ENCODE data around the gene NOXO1. TPM values are rescaled to one million over a fixed set of nuclear protein-coding genes. Genes with fewer than 3 reads are reported as not detected.
A peak's percentile ranks its signal among the peaks of the same experiment; 100 is the strongest.
"Not testable (repeated sequence)": the region's sequence is repeated elsewhere in the genome, so short reads cannot be mapped to it uniquely, and the experiment has no call there.

Gene NOXO1
- total RNA-seq, 1 experiment from 2014 or later: 3.4 TPM

DNA sequence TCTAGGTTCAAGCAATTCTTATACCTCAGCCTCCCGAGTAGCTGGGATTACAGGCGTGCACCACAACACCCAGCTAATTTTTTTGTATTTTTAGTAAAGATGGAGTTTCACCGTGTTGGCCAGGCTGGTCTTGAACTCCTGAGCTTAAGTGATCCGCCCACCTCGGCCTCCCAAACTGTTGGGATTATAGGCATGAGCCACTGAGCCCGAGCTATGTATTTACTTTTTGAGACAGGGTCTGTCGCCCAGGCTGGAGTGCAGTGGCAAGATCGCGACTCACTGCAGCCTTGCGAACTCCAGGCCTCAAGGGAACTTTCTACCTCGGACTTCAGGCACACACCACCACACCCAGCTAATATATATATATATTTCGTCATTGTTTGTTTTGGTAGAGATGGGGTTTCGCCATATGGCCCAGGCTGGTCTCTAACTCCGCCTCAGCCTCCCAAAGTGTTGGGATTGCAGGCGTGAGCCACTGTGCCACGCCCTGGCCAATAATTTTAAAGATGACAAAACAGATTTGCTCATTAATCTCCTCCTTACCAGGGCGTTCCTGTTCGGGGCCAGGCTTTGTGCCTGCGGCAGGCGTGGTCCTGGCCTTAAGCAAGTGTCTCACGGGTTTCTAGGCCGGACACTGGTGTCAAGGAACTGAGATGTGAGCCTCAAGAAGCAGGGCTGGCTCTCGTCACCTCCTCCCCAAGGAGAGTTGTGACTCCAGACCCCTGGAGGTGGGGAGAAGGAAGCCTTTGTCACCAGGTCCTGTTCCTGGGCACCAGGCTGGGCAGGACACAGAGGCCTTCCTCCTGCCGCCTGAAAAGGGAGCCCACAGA is 34.1 kb upstream of the NOXO1 start:
- peak overlapping the region; percentile 49 for H3K9ac ChIP-seq (ENCODE audit: low read length)
- H2AFZ ChIP-seq (ENCODE audit: low read length): peak overlapping the region; percentile 7
- peak overlapping the region; percentile 87 for H3K27ac ChIP-seq (ENCODE audit: low read length)
- BruUV-seq (replicated peaks): TSS peak; percentile 98
- intact Hi-C loops (cut with micrococcal nuclease): no loop called here
- H3K4me1 ChIP-seq (ENCODE audit: insufficient read depth, low read length): peaks cover 17% of the 10 kb centered on the region
- TF ChIP-seq EZH2 (IDR thresholded peaks at IDR 0.05; ENCODE audit: low read length, unreplicated experiment) (no peak), CTCF (conservative IDR thresholded peaks at IDR 0.05; ENCODE audit: low read depth, low read length) (no peak), EZH2phosphoT487 (IDR thresholded peaks at IDR 0.05; ENCODE audit: borderline replicate concordance, low read length) (no peak)
- H4K20me1 ChIP-seq (ENCODE audit: low read length): no peaks in the 10 kb centered on the region
- CTCF ChIA-PET: interaction anchor here (0.6 to 1.1 kb wide), 2 partner anchors 55 to 979 kb away, joined by 3 to 5 read pairs; no protein-coding TSS in a partner anchor
- POLR2A ChIA-PET (ENCODE audit: unreplicated experiment): interaction anchor here (0.6 kb wide), 1 partner anchor 30 kb away, joined by 5 read pairs; no protein-coding TSS in a partner anchor
- ATAC-seq: peak; percentile 91
- no peaks in the 10 kb centered on the region for H3K9me2 ChIP-seq (replicated peaks; ENCODE audit: low read length)
- no peaks in the 10 kb centered on the region for H3K27me3 ChIP-seq (ENCODE audit: low read length)
- H3K79me2 ChIP-seq (ENCODE audit: low read length): peaks cover 2% of the 10 kb centered on the region; the same call in 1 of the 2 replicates
- peak; percentile 92 for DNase-seq
- peak overlapping the region; percentile 13; the same call in 1 of the 2 replicates for H3K4me3 ChIP-seq (ENCODE audit: low read length)
- peak overlapping the region; percentile 59 for H3K4me2 ChIP-seq (ENCODE audit: low read length)
- H3K9me3 ChIP-seq (ENCODE audit: low read length): no peaks in the 10 kb centered on the region
- no peaks in the 10 kb centered on the region for H3F3A ChIP-seq (ENCODE audit: low read length, unreplicated experiment)
- H3K36me3 ChIP-seq (ENCODE audit: low read depth, low read length): no peaks in the 10 kb centered on the region

DNA sequence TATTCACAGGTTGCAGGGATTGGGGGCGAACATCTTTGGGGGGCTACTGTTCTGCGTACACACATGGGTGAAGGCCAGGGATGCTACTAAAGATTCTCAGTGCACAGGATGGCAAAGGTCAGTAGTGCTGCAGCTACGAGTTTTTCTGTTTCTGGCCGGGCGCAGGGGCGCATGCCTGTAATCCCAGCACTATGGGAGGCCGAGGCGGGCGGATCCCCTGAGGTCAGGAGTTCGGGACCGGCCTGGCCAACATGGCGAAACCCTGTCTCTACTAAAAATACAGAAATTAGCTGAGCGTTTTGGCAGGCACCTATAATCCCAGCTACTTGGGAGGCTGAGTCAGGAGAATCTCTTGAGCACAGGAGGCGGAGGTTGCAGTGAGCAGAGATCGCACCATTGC is 32.3 kb upstream of the NOXO1 start:
- intact Hi-C loops (cut with micrococcal nuclease): no loop called here
- Histone ChIP-seq H3K4me2 (ENCODE audit: low read length) (no peak overlapping the region), H3K4me3 (ENCODE audit: low read length) (no peak overlapping the region), H3K4me1 (ENCODE audit: insufficient read depth, low read length) (peaks cover 22% of the 10 kb centered on the region), H3K36me3 (ENCODE audit: low read depth, low read length) (no peaks in the 10 kb centered on the region), H3K9ac (ENCODE audit: low read length) (no peak overlapping the region), H3K27me3 (ENCODE audit: low read length) (no peaks in the 10 kb centered on the region), H4K20me1 (ENCODE audit: low read length) (no peaks in the 10 kb centered on the region), H2AFZ (ENCODE audit: low read length) (no peak overlapping the region), H3F3A (ENCODE audit: low read length, unreplicated experiment) (no peaks in the 10 kb centered on the region), H3K79me2 (ENCODE audit: low read length) (peaks cover 18% of the 10 kb centered on the region), H3K9me3 (ENCODE audit: low read length) (no peaks in the 10 kb centered on the region), H3K9me2 (replicated peaks; ENCODE audit: low read length) (no peaks in the 10 kb centered on the region), H3K27ac (ENCODE audit: low read length) (no peak overlapping the region)
- POLR2A ChIA-PET (ENCODE audit: unreplicated experiment): no interaction called here
- DNase-seq (no peak), ATAC-seq (no peak)
- no TSS peak for BruUV-seq (replicated peaks)
- TF ChIP-seq EZH2phosphoT487 (IDR thresholded peaks at IDR 0.05; ENCODE audit: borderline replicate concordance, low read length): no peak
- no peak for TF ChIP-seq CTCF (conservative IDR thresholded peaks at IDR 0.05; ENCODE audit: low read depth, low read length)
- TF ChIP-seq EZH2 (IDR thresholded peaks at IDR 0.05; ENCODE audit: low read length, unreplicated experiment): no peak
- CTCF ChIA-PET: no interaction called here

- DNase-seq; H2AFZ ChIP-seq (ENCODE audit: low read length); CTCF ChIA-PET; H3K27ac ChIP-seq (ENCODE audit: low read length); H3F3A ChIP-seq (ENCODE audit: low read length, unreplicated experiment); BruUV-seq (replicated peaks); H3K4me3 ChIP-seq (ENCODE audit: low read length); H3K36me3 ChIP-seq (ENCODE audit: low read depth, low read length); H3K27me3 ChIP-seq (ENCODE audit: low read length); POLR2A ChIA-PET (ENCODE audit: unreplicated experiment); H3K4me2 ChIP-seq (ENCODE audit: low read length); H3K9me3 ChIP-seq (ENCODE audit: low read length); H3K9ac ChIP-seq (ENCODE audit: low read length); H3K9me2 ChIP-seq (replicated peaks; ENCODE audit: low read length); ATAC-seq; intact Hi-C loops (cut with micrococcal nuclease): not testable (repeated sequence)
- H3K4me1 ChIP-seq (ENCODE audit: insufficient read depth, low read length): peaks cover 35% of the 10 kb centered on the region
- peaks cover 36% of the 10 kb centered on the region for H3K79me2 ChIP-seq (ENCODE audit: low read length)
- peaks cover 12% of the 10 kb centered on the region for H4K20me1 ChIP-seq (ENCODE audit: low read length)
These were observed 30.5 kb upstream of the NOXO1 start for GRCh38 chr16:2011726-2012125.

Measured in PC-3 (cell line).